HG03571 (cell line): ENCODE measurements around the gene SRRM3.
"Not testable (repeated sequence)": the region's sequence is repeated elsewhere in the genome, so short reads cannot be mapped to it uniquely, and the experiment has no call there.

Experiments
- ATAC-seq: cut with Tn5 transposase; IDR thresholded peaks from one replicate; pipeline ENCODE4 v1.9.1; 2021; ENCODE audit not compliant: unreplicated experiment

SRRM3 gene

DNA sequence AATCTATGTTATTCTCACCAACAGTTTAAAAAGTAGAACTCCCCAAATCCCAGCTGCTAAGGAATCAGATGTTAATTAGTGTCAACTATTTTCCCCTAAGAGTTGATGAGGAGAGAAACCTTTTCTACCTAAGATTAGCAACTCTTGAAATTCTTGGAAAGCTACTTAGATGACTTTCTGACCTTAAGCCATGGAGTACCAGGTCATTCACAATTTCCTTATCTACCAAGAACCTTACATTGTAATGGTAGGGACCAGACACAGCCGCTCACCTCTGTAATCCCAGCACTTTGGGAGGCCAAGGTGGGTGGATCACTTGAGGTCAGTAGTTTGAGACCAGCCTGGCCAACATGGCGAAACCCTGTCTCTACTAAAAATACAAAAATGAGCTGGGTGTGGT, 133.7 kb downstream of the SRRM3 start:
- ATAC-seq: not testable (repeated sequence)

DNA sequence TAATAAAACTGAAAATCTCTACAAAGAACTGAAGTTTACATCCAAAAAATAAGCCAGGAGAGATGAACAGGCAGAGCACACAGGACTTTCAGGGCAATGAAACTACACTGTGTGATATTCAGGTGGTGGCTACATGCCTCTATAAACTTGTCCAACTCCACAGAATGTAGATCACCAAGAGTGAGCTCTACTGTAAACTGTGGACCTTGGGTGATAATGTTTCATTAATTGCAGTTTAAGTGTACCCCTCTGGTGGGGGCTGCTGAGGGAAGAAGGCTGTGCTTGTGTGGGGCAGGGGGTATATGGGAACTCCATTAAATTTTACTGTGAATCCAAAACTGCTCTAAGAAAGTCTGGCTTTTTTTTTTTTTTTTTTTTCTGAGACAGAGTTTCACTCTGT, 134.4 kb downstream of the SRRM3 start:
- ATAC-seq: no peak
